Pericardium fibroblast (primary cell): ENCODE results near the gene IRX5. TPM values are rescaled to one million over a fixed set of nuclear protein-coding genes. Genes with fewer than 3 reads are reported as not detected.

Source experiments
- total RNA-seq: library from RNA; depleted of rRNA; stranded (reverse); fragments of >200 nt; gene quantifications from 2 replicates; pipeline ENCODE4 v1.2.3, GENCODE V29; 2015

IRX5 gene
- 0.17 and 1.2 TPM in 2 replicates for total RNA-seq

DNA sequence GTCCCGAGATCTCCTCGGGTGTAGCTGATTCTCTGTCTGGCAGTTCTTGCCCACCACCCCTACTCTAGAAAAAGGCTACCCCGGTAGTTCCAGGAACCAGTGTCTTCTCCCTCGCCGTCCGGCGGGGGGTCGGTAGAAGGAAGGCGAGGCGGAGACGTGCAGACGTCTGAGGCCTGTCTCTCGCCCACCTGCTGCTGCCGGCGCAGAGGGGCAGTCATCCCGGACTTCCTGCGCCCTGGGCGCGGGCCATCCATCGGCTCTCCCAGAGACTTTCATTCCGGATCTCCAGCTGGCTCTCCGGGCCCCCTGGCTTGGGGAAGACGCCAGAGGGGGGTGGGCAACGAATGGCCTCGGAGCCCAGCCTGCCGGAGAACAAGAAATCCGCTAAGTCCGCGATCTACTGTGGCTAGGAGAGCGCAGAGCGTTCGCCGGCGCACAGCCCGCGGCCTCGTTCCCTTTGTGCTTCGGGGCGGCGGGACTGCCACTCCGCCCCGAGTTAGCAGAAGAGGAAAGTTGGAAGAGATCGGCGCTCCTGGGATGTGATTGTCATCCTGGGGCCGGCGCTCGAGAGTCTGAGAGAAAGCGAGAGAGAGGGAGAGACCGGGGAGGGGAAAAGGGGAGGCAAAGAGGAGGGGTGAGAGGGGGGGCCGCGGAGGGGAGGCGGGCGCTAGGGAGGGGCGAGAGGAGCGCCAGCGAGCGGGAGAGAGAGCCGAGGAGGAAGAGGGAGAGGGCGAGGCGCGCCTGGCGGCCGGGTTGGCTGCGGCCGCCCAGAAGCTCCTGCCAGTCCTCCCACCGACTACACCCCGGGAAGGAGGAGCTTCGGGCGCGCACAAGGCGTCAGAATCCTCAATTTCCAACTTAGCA is at the start of gene IRX5:
IRX5 (plus strand) TSS at position 861 of the 864 bp plus-strand sequence. CDS start 334 bp downstream, outside the sequence.

